H1 (cell line): ENCODE data around the gene PKD1L1. TPM values are rescaled to one million over a fixed set of nuclear protein-coding genes. Genes with fewer than 3 reads are reported as not detected.

ENCODE experiments used
- ATF3 ChIP-seq: IDR thresholded peaks from 2 replicates; pipeline ENCODE4 v1.6.1; 2011; ENCODE audit warnings: low read depth, mild to moderate bottlenecking, low read length; ENCODE audit not compliant: insufficient read depth
- CBX5 ChIP-seq: fragments of 300-800, 300-1000 bp; sonication (generic); IDR thresholded peaks from 2 replicates; pipeline ENCODE4 v1.7.1; 2016; ENCODE audit warnings: antibody characterized with exemption, low read length, low read depth
- CHD7 ChIP-seq: fragments of 300-600 bp; sonication (generic); IDR thresholded peaks from 2 replicates; pipeline ENCODE4 v1.7.1; 2012; ENCODE audit warnings: low read length, moderate library complexity, mild to moderate bottlenecking, inconsistent platforms; ENCODE audit not compliant: insufficient replicate concordance
- EGR1 ChIP-seq: IDR thresholded peaks from 2 replicates; pipeline ENCODE4 v1.6.1; 2011; ENCODE audit warnings: low read depth, low read length, borderline replicate concordance
- EP300 ChIP-seq, 2 experiments: IDR thresholded peaks; 1 replicate in 1 of 2; 2 replicates in 1 of 2; pipeline ENCODE4 v1.6.1; 2011 to 2012; ENCODE audit warnings: low read depth in 2 of 2, low read length in 2 of 2, mild to moderate bottlenecking in 2 of 2, borderline replicate concordance in 1 of 2, inconsistent platforms in 1 of 2, moderate library complexity in 1 of 2
- JUND ChIP-seq: IDR thresholded peaks from 2 replicates; pipeline ENCODE4 v1.6.1; 2011; ENCODE audit warnings: mild to moderate bottlenecking, improper control_type of control experiment, low read length
- PHF8 ChIP-seq: fragments of 200-600 bp; sonication (generic); conservative IDR thresholded peaks from 2 replicates; pipeline ENCODE4 v1.7.1; 2012; ENCODE audit warnings: low read depth, mild to moderate bottlenecking, inconsistent platforms, low read length, moderate library complexity
- RXRA ChIP-seq: IDR thresholded peaks from 2 replicates; pipeline ENCODE4 v1.6.1; 2011; ENCODE audit warnings: low read depth, mild to moderate bottlenecking, low read length, moderate library complexity; ENCODE audit not compliant: insufficient read depth
- TAF7 ChIP-seq: optimal IDR thresholded peaks from 2 replicates; pipeline ENCODE3; 2011; ENCODE audit warnings: low read depth, mild to moderate bottlenecking, inconsistent platforms, low read length, moderate library complexity, borderline replicate concordance
- polyA plus RNA-seq, 7 experiments: library from polyadenylated mRNA; depleted of rRNA in 3 of 7; stranded (reverse) in 5 of 7; unstranded in 2 of 7; fragments of >200 nt in 5 of 7; fragments of 200-250 nt in 2 of 7; gene quantifications; 1 replicate in 5 of 7; 2 replicates in 1 of 7; 4 replicates in 1 of 7; pipeline versions ENCODE4 v1.2.1 to v1.2.3, GENCODE V29; 2011 to 2013; ENCODE audit warnings: missing spikeins in 2 of 7, mixed read lengths in 2 of 7
- total RNA-seq: library from RNA; stranded (reverse); fragmentation: NEBNext Ultra II Directional; extraction: Animal tissue kit (Norgen Biotek cat#: 25700); gene quantifications from 2 replicates; pipeline ENCODE4 v1.2.1, GENCODE V29; 2021

Gene PKD1L1
- total and polyA plus RNA-seq, 2 of the 8 experiments (the other 6 are each of a cell fraction or from before 2014, with no cell fraction given): 0.22 to 0.35 TPM

GRCh38 chr7:47893721-47894365 is 54.4 kb downstream of the PKD1L1 start (continued):
- no peak for TF ChIP-seq TAF7
- no peak for TF ChIP-seq EGR1
- TF ChIP-seq RXRA: no peak
- no peak for TF ChIP-seq CHD7
- no peak for TF ChIP-seq CBX5
- TF ChIP-seq EP300 (IDR thresholded peaks at IDR 0.05; ENCODE audit: borderline replicate concordance in 1 of 2, low read depth in 2 of 2, low read length in 2 of 2): no peak
- no peak for TF ChIP-seq ATF3
- TF ChIP-seq JUND: no peak
- no peak for TF ChIP-seq PHF8
